HG02970 (cell line): ENCODE data around the gene ACSL5.

ENCODE experiments used
- ATAC-seq: cut with Tn5 transposase; IDR thresholded peaks from one replicate; pipeline ENCODE4 v1.9.1; 2021; ENCODE audit warnings: mild to moderate bottlenecking, moderate library complexity, moderate number of reproducible peaks; ENCODE audit not compliant: unreplicated experiment, low FRiP score

Gene ACSL5, protein sequence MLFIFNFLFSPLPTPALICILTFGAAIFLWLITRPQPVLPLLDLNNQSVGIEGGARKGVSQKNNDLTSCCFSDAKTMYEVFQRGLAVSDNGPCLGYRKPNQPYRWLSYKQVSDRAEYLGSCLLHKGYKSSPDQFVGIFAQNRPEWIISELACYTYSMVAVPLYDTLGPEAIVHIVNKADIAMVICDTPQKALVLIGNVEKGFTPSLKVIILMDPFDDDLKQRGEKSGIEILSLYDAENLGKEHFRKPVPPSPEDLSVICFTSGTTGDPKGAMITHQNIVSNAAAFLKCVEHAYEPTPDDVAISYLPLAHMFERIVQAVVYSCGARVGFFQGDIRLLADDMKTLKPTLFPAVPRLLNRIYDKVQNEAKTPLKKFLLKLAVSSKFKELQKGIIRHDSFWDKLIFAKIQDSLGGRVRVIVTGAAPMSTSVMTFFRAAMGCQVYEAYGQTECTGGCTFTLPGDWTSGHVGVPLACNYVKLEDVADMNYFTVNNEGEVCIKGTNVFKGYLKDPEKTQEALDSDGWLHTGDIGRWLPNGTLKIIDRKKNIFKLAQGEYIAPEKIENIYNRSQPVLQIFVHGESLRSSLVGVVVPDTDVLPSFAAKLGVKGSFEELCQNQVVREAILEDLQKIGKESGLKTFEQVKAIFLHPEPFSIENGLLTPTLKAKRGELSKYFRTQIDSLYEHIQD

GRCh38 chr10:112373912-112374338 is at the start of gene ACSL5:
TSS of gene ACSL5 (plus strand) at chr10:112374116. CDS start at chr10:112394947, 20,831 bp downstream.
- ATAC-seq: no peak

DNA sequence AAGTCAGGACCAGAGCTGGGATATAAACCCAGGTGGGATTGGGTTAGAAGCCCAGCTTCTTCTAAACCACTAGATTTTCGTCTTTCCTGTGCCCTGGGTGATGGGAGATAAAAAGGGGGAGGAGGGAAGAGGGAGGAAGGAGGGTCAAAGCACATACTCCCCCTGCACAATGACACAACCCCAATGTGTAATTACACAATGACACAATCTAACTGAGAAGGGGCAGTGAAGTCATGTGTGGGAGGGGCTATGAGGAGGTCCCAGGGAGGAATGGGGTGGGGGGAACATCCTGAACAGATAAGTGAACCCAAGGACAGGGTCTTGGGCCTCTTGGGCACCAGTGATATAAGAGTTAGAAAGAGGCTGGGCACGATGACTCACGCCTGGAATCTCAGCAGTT is 46.2 kb upstream of the ACSL5 start:
- ATAC-seq: no peak

GRCh38 chr10:112330162-112330561 is 43.8 kb upstream of the ACSL5 start:
- no peak for ATAC-seq

GRCh38 chr10:112330607-112331160 is 43.2 kb upstream of the ACSL5 start:
- no peak for ATAC-seq

- no peak for ATAC-seq
Observed at GRCh38 chr10:112332022-112332421, 41.9 kb upstream of the ACSL5 start.

DNA sequence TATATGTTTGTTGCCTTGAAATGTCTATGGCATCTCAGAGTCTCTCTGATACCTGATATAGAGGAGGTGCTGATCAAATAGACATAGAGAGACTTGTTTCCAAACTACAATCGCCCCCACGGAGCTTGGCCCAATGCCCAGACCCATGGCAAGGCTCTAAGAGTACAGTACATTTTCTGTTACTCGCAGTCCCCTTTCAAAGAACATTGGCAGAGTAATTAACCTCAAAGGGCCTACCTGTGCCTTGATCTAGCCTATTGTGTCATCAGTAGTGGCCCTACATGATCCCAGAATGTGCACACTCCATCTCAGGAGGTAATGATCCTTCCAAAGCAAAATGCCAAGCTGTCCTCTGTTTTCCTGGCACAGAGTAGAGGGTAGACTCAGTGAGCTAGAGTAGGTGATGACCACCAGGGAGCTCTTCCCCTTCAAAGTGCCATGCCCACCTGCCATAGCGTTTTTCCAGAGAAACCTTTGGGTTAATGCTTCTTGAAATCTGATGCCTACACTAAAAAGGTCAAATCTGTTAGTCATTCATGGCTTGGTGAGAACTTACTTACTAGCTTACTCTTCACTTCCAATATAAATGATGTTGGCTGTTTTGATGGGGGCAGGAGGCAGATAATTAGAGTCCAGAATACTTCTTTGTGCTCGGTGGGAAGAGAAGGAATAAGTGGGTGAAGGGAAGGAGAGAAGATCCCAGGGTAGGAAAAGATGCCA is 41.2 kb upstream of the ACSL5 start:
- no peak for ATAC-seq

GRCh38 chr10:112333452-112333851 is 40.5 kb upstream of the ACSL5 start:
- no peak for ATAC-seq

- ATAC-seq: no peak
Observed at GRCh38 chr10:112335111-112335867, 38.6 kb upstream of the ACSL5 start.

GRCh38 chr10:112335868-112336265 is 38.0 kb upstream of the ACSL5 start:
- ATAC-seq: no peak

GRCh38 chr10:112336556-112337201 is 37.2 kb upstream of the ACSL5 start:
- no peak for ATAC-seq

DNA sequence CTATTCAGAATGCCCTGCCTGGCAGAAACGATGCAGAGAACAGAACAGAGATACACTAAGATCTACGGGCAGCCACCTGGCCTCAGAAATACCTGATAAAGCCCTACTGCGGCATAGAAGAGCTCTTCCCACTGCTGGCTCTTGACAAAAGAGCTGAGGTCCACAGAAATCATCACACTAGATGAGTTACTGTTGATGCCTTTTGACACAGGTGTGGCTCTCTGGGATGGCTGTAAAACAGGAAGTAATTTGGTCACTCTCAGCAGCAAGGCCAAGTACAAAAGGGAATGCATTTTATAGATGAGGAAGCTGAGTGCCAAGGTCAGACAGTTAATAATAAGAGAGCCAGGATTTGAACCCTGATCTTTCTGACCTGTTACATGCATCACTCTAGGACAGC is 35.0 kb upstream of the ACSL5 start:
- no peak for ATAC-seq

DNA sequence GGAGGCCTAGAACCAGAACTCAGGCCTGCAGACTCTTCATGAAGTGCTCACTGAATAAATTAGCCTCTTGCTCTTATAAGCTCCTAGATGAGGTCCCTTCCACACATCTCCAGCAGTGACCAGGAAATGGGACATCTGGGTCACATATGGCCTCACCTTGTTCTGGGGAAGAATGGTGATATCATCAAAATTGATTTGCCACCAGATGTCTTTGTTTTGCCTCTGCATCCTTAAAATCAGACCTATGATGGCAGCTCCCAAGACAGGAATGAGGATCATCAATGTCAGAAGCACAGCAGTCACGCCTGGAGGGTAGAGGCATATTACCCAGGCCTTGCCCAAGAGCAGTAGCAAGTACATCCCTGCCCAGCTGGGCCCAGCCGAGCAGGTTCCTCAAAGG is 33.3 kb upstream of the ACSL5 start:
- no peak for ATAC-seq

GRCh38 chr10:112343056-112343806 is 30.7 kb upstream of the ACSL5 start:
- no peak for ATAC-seq

GRCh38 chr10:112344261-112344660 is 29.7 kb upstream of the ACSL5 start:
- ATAC-seq: no peak

- ATAC-seq: no peak
Observed at GRCh38 chr10:112345202-112345601, 28.7 kb upstream of the ACSL5 start.

- no peak for ATAC-seq
Observed at GRCh38 chr10:112345743-112346142, 28.2 kb upstream of the ACSL5 start.

DNA sequence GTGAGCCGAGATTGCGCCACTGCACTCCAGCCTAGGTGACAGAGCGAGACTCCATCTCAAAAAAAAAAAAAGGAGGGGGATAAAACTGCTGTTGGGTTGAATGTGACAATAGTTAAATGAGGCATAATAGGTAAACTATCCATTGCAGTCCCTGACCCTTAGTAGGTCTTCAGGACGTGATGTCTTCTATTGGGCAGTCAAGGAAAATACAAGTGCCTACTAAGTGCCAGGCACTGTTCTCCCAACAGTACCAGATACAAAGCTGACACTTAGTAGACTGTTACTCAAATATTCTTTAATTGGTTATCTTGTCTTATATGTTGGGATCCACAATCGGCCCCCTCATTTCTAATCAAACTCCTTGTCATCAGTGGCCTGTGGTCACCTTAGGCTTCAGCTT is 27.1 kb upstream of the ACSL5 start:
- no peak for ATAC-seq

GRCh38 chr10:112347709-112348671 is 25.9 kb upstream of the ACSL5 start:
- ATAC-seq: no peak
